Heart left ventricle (tissue), 13 donors: Measurements from ENCODE around the gene ARHGAP26.

ENCODE experiments used
- POLR2A ChIP-seq, 2 donors: fragments of 450-650 bp; IDR thresholded peaks; one replicate each; pipeline ENCODE4 v1.6.1; 2017; ENCODE audit warnings: antibody characterized with exemption in 2 of 2, mild to moderate bottlenecking in 2 of 2, moderate library complexity in 2 of 2
- TF ChIP-seq, protein P1 (sequence below), 12 donors: fragments of 200-600 bp; sonication (generic) in 4 of 12; IDR thresholded peaks; one replicate each; pipeline versions ENCODE4 v1.5.0 to v1.8.0; 2018 to 2022; ENCODE audit warnings: antibody characterized with exemption in 12 of 12, mild to moderate bottlenecking in 5 of 12
- donor health status: ischemic (EF 13 %, LVEDD 7.1; RV severe dilation, severe dysfunction).
- donor health status: DM: no; HTN: yes; CAD: no.
- donor health status: DM: no; HTN: no; CAD: no.
- donor health status: ischemic (EF 25% LVEDD 6.9; RV normal size, moderate dysfunction).
- donor health status: ischemic (EF 25% LVEDD 5.7; RV mildly dilated, moderate dysfunction).
- donor health status: ischemic (EF 35%, LVEDD 5.7; RV mildly dilated, moderate dysfunction).
- donor health status: nonischemic (EF 11% LVEDD 7.7; RV severe dilation, severe dysfunction).
- donor health status: DM: yes; HTN: yes; CAD: no.
- donor health status: PGD.
- donor health status: ischemic (EF 29% LVEDD 5.4; RV normal size, mild dysfunction).
- donor health status: nonischemic (EF 23%, LVEDD 6.1; RV moderate dilation, normal function).

DNA sequence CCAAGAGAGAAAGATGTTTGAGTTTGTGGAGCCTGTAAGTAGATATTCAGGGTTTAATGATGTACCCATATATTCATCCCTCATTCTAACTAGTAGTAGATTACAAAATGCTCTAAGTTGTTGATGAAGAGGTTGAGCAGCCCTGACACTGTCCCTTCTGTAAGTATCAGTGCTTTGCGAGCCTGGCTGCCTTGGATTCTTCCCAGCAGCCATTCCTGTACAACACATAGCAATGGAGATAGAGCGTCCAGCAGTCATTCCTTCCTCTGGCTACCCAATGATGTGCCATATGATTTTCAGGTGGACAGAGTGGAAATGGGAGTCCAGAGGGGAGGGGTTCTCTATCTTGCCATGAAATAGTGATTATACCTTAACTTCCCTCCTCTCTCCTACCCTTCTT, 124.1 kb downstream of the ARHGAP26 start:
- TF ChIP-seq, protein P1, sequence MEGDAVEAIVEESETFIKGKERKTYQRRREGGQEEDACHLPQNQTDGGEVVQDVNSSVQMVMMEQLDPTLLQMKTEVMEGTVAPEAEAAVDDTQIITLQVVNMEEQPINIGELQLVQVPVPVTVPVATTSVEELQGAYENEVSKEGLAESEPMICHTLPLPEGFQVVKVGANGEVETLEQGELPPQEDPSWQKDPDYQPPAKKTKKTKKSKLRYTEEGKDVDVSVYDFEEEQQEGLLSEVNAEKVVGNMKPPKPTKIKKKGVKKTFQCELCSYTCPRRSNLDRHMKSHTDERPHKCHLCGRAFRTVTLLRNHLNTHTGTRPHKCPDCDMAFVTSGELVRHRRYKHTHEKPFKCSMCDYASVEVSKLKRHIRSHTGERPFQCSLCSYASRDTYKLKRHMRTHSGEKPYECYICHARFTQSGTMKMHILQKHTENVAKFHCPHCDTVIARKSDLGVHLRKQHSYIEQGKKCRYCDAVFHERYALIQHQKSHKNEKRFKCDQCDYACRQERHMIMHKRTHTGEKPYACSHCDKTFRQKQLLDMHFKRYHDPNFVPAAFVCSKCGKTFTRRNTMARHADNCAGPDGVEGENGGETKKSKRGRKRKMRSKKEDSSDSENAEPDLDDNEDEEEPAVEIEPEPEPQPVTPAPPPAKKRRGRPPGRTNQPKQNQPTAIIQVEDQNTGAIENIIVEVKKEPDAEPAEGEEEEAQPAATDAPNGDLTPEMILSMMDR (IDR thresholded peaks at IDR 0.05) = no peak
- no peak for TF ChIP-seq POLR2A (IDR thresholded peaks at IDR 0.05)
